ENCODE results near the gene SCUBE1. TPM values are rescaled to one million over a fixed set of nuclear protein-coding genes. Genes with fewer than 3 reads are reported as not detected.

The SCUBE1 gene
- total and polyA plus RNA-seq, 2 of the 8 experiments (the other 6 are each of a cell fraction or from before 2014, with no cell fraction given), result 2.3 to 4.9 TPM

DNA sequence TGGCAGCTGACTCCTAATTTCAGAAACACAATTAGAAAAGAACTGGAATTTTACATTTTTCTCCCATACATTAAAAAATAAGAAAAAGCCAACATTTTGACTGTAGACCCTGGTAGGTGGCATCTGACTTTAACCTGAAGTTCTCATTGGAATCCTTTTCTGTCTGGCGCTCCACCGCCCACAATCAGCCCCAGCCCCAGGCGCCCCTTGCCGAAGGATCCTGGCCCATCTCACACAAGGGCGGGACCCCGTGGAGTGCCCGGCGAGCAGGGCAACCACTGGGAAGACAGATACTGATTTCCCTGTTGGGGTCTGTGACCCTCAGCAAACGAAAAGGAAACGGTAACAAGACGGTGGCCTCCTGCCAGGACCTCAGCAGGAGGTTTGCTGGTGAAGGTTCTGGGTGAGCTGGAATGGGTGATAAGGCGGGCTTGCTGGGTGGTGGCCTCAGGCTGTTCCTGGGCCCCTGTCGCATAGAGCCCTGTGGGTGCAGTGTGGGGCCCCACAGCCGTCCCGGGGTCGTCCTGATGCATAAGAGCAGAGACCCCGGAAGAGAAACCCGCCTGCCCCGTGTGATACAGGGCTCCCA, 176.1 kb downstream of the SCUBE1 start:
- Histone ChIP-seq H3K4ac (replicated peaks; ENCODE audit: insufficient read length, low read depth, low read length) (no peak overlapping the region), H3K79me2 (ENCODE audit: control insufficient read depth in 1 of 2, insufficient read depth in 2 of 2, low read length in 2 of 2) (no peaks in the 10 kb centered on the region), H3K23me2 (ENCODE audit: low read depth, low read length) (no peaks in the 10 kb centered on the region), H2BK15ac (ENCODE audit: low read length) (no peak overlapping the region), H2BK12ac (ENCODE audit: low read depth, low read length) (no peak overlapping the region), H4K8ac (ENCODE audit: extremely low read depth, insufficient read depth, low read length) (no peak overlapping the region), H2BK20ac (ENCODE audit: low read length) (no peak overlapping the region), H3K14ac (ENCODE audit: insufficient read length) (no peak overlapping the region), H2AK5ac (ENCODE audit: low read depth, low read length) (no peak overlapping the region), H3K9ac (replicated peaks in 1 of 4; ENCODE audit: extremely low read depth in 1 of 4, low read depth in 3 of 4, low read length in 3 of 4) (no peak overlapping the region), H3K4me3 (ENCODE audit: extremely low read depth in 1 of 4, insufficient read depth in 2 of 4, low read depth in 3 of 4, low read length in 4 of 4) (no peak overlapping the region), H4K20me1 (replicated peaks in 1 of 2; ENCODE audit: control insufficient read depth in 1 of 2, insufficient read depth in 2 of 2, low read length in 2 of 2) (peaks cover 7% of the 10 kb centered on the region in 2 experiments), H3K27ac (ENCODE audit: low read depth, low read length) (no peak overlapping the region), H2AFZ (ENCODE audit: low read length) (no peak overlapping the region), H3K18ac (ENCODE audit: extremely low read depth, low read length) (no peak overlapping the region), H3K79me1 (ENCODE audit: low read depth, low read length) (no peaks in the 10 kb centered on the region), H4K5ac (ENCODE audit: insufficient read length, low read depth, low read length) (no peak overlapping the region), H2BK120ac (replicated peaks; ENCODE audit: low read depth, low read length) (no peak overlapping the region), H3K56ac (replicated peaks; ENCODE audit: insufficient read length, low read depth, low read length) (no peak overlapping the region), H3K36me3 (ENCODE audit: control insufficient read depth in 2 of 4, insufficient read depth in 4 of 4, low read length in 3 of 4) (peaks cover 16 to 34% (median 28%) of the 10 kb centered on the region in 4 experiments), H3K23ac (ENCODE audit: insufficient read length) (no peak overlapping the region), H3K27me3 (replicated peaks in 1 of 4; ENCODE audit: control insufficient read depth in 3 of 4, extremely low read depth in 1 of 4, insufficient read depth in 3 of 4, low read length in 3 of 4) (no peaks in the 10 kb centered on the region), H3K9me3 (ENCODE audit: insufficient read depth in 2 of 2, low read depth in 1 of 2, low read length in 1 of 2) (no peaks in the 10 kb centered on the region), H3K4me2 (ENCODE audit: insufficient read depth in 1 of 2, low read depth in 2 of 2, low read length in 2 of 2) (no peak overlapping the region), H3K4me1 (replicated peaks in 1 of 4; ENCODE audit: control insufficient read depth in 3 of 4, insufficient read depth in 4 of 4, low read length in 3 of 4) (no peaks in the 10 kb centered on the region), H2BK5ac (ENCODE audit: low read depth, low read length) (no peak overlapping the region), H4K91ac (replicated peaks; ENCODE audit: insufficient read length, low read length) (no peak overlapping the region)
- DNase-seq (ENCODE audit: low read depth in 1 of 2, low spot score in 2 of 2) (no peak), FAIRE-seq (no peak)
- POLR2A ChIA-PET (ENCODE audit: partially characterized antibody), result interaction anchor here (1.1 to 4.7 kb wide), 3 partner anchors 13 to 33 kb away, joined by 3 to 29 read pairs (median 5); no protein-coding TSS in a partner anchor
- CTCF ChIA-PET (ENCODE audit: partially characterized antibody), result interaction anchor here (0.8 to 4.1 kb wide), 2 partner anchors 18 to 65 kb away, joined by 3 to 17 read pairs; no protein-coding TSS in a partner anchor
- 92% methylated on average over 19 of the region's 19 CpGs; no CpG with 5 or more reads in 1 of the 2 experiments for WGBS, 2 experiments (ENCODE audit: extremely low coverage in 1 of 2, insufficient coverage in 1 of 2, insufficient read length in 1 of 2, insufficient replicate concordance in 2 of 2, low coverage in 1 of 2, low lambda C conversion rate in 2 of 2, missing lambda C conversion rate in 1 of 2)
- no peak for TF ChIP-seq TCF12 (IDR thresholded peaks at IDR 0.05; ENCODE audit: low read depth, low read length)
- no peak for TF ChIP-seq CEBPB (IDR thresholded peaks at IDR 0.05; ENCODE audit: low read depth, low read length)
- TF ChIP-seq KDM4A (IDR thresholded peaks at IDR 0.05; ENCODE audit: low read depth, low read length, severe bottlenecking), result no peak
- TF ChIP-seq NRF1 (IDR thresholded peaks at IDR 0.05; ENCODE audit: low read depth, low read length), result no peak
- no peak for TF ChIP-seq ASH2L (IDR thresholded peaks at IDR 0.05; ENCODE audit: low read length)
- TF ChIP-seq, protein P1, sequence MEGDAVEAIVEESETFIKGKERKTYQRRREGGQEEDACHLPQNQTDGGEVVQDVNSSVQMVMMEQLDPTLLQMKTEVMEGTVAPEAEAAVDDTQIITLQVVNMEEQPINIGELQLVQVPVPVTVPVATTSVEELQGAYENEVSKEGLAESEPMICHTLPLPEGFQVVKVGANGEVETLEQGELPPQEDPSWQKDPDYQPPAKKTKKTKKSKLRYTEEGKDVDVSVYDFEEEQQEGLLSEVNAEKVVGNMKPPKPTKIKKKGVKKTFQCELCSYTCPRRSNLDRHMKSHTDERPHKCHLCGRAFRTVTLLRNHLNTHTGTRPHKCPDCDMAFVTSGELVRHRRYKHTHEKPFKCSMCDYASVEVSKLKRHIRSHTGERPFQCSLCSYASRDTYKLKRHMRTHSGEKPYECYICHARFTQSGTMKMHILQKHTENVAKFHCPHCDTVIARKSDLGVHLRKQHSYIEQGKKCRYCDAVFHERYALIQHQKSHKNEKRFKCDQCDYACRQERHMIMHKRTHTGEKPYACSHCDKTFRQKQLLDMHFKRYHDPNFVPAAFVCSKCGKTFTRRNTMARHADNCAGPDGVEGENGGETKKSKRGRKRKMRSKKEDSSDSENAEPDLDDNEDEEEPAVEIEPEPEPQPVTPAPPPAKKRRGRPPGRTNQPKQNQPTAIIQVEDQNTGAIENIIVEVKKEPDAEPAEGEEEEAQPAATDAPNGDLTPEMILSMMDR (IDR thresholded peaks at IDR 0.05; ENCODE audit: control extremely low read depth in 1 of 3, insufficient read depth in 1 of 3, low read depth in 1 of 3, low read length in 3 of 3), result no peak
- TF ChIP-seq ZNF274 (IDR thresholded peaks at IDR 0.05; ENCODE audit: borderline replicate concordance, extremely low read depth, low read length), result no peak
- no peak for TF ChIP-seq RAD21 (IDR thresholded peaks at IDR 0.05 in 1 of 2, conservative IDR thresholded peaks at IDR 0.05 in 1 of 2; ENCODE audit: low read depth in 2 of 2, low read length in 2 of 2)
- TF ChIP-seq CTBP2 (IDR thresholded peaks at IDR 0.05; ENCODE audit: borderline replicate concordance, insufficient read depth, insufficient read length, low read length), result no peak
